Measurements from ENCODE around the gene SMURF2. TPM values are rescaled to one million over a fixed set of nuclear protein-coding genes. Genes with fewer than 3 reads are reported as not detected.

SMURF2 gene
- total and polyA plus RNA-seq, 9 of the 15 experiments (the other 6 are each of a cell fraction or from before 2014, with no cell fraction given): 3.8 to 22.0 (median 14.8) TPM

DNA sequence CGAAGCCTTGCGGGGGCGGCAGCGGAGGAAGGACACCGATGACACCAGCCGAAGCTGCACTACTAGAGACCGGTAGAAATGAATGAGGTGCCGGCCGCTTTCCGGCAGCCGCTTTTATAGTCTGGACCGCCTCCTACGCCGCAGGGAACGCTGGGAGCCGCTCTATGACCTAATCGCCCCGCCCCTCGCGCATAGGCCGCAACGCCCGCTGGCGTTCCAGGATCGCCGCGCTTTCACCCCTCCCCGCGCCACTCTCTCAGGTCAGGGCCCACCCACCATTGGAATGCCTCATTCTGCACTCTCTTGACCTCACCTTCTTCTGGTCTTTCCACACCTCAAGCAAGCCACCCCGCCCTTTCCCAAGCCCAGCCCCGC lies 155.9 kb downstream of the SMURF2 start, which contains the start of gene DDX5 (continued):
- TF ChIP-seq, protein P1, sequence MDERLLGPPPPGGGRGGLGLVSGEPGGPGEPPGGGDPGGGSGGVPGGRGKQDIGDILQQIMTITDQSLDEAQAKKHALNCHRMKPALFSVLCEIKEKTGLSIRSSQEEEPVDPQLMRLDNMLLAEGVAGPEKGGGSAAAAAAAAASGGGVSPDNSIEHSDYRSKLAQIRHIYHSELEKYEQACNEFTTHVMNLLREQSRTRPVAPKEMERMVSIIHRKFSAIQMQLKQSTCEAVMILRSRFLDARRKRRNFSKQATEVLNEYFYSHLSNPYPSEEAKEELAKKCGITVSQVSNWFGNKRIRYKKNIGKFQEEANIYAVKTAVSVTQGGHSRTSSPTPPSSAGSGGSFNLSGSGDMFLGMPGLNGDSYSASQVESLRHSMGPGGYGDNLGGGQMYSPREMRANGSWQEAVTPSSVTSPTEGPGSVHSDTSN (CRISPR knock-in tag; IDR thresholded peaks at IDR 0.05; ENCODE audit: low read depth): no peak
- TF ChIP-seq, protein P1 (tag; conservative IDR thresholded peaks at IDR 0.05; ENCODE audit: low read depth): no peak
- TF ChIP-seq, protein P2, sequence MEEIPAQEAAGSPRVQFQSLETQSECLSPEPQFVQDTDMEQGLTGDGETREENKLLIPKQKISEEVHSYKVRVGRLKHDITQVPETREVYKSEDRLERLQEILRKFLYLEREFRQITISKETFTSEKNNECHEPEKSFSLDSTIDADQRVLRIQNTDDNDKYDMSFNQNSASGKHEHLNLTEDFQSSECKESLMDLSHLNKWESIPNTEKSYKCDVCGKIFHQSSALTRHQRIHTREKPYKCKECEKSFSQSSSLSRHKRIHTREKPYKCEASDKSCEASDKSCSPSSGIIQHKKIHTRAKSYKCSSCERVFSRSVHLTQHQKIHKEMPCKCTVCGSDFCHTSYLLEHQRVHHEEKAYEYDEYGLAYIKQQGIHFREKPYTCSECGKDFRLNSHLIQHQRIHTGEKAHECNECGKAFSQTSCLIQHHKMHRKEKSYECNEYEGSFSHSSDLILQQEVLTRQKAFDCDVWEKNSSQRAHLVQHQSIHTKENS (CRISPR knock-in tag; IDR thresholded peaks at IDR 0.05): no peak
- TF ChIP-seq, protein P3, sequence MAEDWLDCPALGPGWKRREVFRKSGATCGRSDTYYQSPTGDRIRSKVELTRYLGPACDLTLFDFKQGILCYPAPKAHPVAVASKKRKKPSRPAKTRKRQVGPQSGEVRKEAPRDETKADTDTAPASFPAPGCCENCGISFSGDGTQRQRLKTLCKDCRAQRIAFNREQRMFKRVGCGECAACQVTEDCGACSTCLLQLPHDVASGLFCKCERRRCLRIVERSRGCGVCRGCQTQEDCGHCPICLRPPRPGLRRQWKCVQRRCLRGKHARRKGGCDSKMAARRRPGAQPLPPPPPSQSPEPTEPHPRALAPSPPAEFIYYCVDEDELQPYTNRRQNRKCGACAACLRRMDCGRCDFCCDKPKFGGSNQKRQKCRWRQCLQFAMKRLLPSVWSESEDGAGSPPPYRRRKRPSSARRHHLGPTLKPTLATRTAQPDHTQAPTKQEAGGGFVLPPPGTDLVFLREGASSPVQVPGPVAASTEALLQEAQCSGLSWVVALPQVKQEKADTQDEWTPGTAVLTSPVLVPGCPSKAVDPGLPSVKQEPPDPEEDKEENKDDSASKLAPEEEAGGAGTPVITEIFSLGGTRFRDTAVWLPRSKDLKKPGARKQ (CRISPR knock-in tag; IDR thresholded peaks at IDR 0.05): no peak
- TF ChIP-seq, protein P4, sequence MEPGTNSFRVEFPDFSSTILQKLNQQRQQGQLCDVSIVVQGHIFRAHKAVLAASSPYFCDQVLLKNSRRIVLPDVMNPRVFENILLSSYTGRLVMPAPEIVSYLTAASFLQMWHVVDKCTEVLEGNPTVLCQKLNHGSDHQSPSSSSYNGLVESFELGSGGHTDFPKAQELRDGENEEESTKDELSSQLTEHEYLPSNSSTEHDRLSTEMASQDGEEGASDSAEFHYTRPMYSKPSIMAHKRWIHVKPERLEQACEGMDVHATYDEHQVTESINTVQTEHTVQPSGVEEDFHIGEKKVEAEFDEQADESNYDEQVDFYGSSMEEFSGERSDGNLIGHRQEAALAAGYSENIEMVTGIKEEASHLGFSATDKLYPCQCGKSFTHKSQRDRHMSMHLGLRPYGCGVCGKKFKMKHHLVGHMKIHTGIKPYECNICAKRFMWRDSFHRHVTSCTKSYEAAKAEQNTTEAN (CRISPR knock-in tag; IDR thresholded peaks at IDR 0.05): 0 out of 2 replicates have a peak, but pooled peaks have one; percentile 82
- TF ChIP-seq ZFX (CRISPR knock-in tag; IDR thresholded peaks at IDR 0.05) (peak; percentile 82), PCBP1 (IDR thresholded peaks at IDR 0.05; ENCODE audit: low read depth, low read length, poor library complexity, severe bottlenecking) (peak; percentile 2), RFX5 (IDR thresholded peaks at IDR 0.05; ENCODE audit: low read depth, low read length) (no peak), L3MBTL2 (IDR thresholded peaks at IDR 0.05) (no peak), ESRRA (IDR thresholded peaks at IDR 0.05; ENCODE audit: borderline replicate concordance, low read depth) (no peak; the same call in 1 of the 2 replicates), NFRKB (IDR thresholded peaks at IDR 0.05; ENCODE audit: low read depth) (no peak), MXI1 (IDR thresholded peaks at IDR 0.05; ENCODE audit: low read depth, low read length) (no peak), SMAD2 (IDR thresholded peaks at IDR 0.05; ENCODE audit: low read depth, low read length) (no peak), ETS2 (tag; IDR thresholded peaks at IDR 0.05; ENCODE audit: borderline replicate concordance, poor library complexity, severe bottlenecking) (no peak), SIRT6 (IDR thresholded peaks at IDR 0.05; ENCODE audit: low read depth, low read length) (no peak), ZNF3 (CRISPR knock-in tag; IDR thresholded peaks at IDR 0.05) (no peak), KDM2B (CRISPR knock-in tag; IDR thresholded peaks at IDR 0.05) (peak; percentile 83)
- TF ChIP-seq, protein P5, sequence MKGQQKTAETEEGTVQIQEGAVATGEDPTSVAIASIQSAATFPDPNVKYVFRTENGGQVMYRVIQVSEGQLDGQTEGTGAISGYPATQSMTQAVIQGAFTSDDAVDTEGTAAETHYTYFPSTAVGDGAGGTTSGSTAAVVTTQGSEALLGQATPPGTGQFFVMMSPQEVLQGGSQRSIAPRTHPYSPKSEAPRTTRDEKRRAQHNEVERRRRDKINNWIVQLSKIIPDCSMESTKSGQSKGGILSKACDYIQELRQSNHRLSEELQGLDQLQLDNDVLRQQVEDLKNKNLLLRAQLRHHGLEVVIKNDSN (CRISPR knock-in tag; IDR thresholded peaks at IDR 0.05): no peak
- TF ChIP-seq, protein P6, sequence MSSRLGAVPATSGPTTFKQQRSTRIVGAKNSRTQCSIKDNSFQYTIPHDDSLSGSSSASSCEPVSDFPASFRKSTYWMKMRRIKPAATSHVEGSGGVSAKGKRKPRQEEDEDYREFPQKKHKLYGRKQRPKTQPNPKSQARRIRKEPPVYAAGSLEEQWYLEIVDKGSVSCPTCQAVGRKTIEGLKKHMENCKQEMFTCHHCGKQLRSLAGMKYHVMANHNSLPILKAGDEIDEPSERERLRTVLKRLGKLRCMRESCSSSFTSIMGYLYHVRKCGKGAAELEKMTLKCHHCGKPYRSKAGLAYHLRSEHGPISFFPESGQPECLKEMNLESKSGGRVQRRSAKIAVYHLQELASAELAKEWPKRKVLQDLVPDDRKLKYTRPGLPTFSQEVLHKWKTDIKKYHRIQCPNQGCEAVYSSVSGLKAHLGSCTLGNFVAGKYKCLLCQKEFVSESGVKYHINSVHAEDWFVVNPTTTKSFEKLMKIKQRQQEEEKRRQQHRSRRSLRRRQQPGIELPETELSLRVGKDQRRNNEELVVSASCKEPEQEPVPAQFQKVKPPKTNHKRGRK (tag; IDR thresholded peaks at IDR 0.05): no peak

All from K562 (cell line).